A204.1 (cell line): Measurements from ENCODE around the gene CDK14.
A peak's percentile ranks its signal among the peaks of the same experiment; 100 is the strongest.

Experiments
- FAIRE-seq: peaks from 2 replicates; lab custom pipeline; 2012; peaks lifted over from hg19 to GRCh38; lab: Jason Lieb, UNC

Gene CDK14

DNA sequence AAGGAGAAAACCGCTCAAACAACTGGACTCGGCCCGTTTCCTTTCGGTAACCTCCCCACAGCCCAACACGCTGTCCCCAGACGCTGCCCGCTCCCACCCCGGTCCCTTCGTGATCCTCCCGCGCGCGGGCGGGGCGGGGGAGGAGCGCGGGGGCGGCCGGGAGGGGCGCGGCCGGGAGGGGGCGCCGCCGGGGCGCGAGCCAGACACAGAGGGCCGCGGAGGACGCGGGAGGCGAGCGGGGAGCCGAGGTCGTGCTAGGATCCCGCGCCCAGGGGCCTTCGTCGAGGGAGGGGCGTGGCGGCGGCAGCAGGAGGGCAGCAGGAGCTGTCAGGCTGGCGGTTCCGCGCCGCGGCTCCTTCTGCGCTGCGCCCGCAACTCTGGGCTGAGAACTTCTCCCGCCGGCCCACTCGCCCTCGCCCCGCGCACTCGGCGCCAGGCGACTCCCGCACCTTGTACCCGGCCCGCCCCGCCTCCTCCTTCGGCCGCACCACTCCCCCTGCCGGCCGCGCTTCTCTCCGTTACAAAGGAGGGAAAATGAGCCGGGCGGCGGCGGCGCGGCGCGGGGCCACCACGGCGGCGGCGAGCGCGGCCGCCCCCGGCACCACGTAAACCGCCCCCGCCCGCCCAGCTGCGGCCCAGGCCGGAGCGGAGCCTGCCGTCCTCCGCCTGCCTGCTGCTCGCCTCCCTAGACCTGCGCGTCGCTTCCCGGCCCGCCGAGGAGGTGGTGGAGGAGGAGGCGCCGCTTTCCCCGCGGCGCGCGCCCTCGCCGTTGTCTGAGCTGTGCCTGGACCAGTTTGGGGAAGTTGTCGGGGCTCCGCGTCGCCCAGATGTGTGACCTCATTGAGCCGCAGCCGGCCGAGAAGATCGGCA, at the start of gene CDK14:
TSS of gene CDK14 (plus strand) at position 521 of the 870 bp plus-strand sequence. CDS start at position 828, 307 bp downstream.
- FAIRE-seq = no peak

DNA sequence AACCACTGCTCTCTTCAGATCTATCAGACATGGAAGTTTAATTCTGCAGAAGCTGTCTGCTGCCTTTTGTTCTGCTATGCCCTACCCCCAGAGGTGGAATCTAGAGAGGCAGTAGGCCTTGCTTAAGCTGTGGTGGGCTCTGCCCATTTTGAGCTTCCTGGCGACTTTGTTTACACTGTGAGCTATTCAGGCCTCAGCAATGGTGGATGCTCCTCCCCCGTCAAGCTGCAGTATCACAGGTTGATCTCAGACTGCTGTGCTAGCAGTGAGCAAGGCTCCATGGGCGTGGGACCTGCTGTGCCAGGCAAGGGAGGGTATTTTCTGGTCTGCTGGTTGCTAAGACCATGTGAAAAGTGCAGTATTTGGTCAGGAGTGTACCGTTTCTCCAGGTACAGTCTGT, 45.1 kb upstream of the CDK14 start:
- no peak for FAIRE-seq

DNA sequence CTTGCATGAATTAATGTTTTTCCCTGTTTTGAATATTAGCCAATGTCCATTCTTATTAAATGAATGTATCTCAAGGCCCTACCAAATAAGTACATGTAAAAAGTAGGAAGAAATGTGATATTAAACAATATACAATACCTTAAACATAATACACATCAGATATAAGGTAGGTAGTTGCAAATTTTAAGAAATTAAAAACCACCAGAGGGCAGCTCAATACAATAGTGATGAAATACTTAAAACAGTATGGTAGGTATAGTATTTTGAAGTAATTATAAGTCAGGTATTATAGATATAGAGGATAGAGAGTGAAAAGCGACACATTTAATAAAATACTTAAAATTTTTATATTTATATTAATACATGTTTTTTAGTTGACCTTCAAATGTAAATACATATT, 43.6 kb upstream of the CDK14 start:
- peak; percentile 93 for FAIRE-seq

DNA sequence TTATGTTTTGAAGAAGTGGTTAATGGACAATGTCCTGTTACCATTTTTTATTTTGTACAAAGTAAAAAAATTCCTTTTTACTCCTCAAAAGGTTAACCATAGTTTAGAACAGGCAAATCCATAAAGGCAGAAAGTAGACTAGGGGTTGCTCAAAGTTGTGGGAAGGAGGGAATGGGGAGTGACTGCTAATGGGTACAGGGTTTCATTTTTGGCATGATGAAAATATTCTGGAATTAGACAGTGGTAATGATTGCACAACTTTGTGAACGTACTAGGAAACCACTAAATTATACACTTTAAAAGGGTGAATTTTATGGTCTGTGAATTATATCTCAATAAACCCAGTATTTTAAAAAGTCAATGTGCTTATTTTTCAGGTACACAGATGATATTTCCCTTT, 35.4 kb upstream of the CDK14 start:
- no peak for FAIRE-seq

DNA sequence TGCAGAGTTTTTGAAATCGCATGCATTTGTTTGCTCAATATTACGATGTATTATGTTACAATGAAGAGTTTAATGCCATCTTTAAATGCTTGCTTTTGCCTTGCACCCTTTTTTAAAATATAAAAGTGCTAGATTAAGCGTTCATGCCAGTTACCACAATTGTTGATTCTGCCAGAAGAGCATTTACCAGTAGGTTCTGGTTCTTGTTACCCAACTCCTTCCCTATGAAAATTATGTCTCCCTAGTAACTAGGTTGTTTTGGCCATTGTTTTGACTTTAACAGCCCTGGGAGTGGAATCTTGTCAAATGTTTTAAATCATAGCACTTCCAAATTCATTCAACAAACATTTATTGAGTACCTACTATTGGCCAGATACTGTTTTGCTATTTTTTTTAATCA, 32.8 kb upstream of the CDK14 start:
- FAIRE-seq = no peak

DNA sequence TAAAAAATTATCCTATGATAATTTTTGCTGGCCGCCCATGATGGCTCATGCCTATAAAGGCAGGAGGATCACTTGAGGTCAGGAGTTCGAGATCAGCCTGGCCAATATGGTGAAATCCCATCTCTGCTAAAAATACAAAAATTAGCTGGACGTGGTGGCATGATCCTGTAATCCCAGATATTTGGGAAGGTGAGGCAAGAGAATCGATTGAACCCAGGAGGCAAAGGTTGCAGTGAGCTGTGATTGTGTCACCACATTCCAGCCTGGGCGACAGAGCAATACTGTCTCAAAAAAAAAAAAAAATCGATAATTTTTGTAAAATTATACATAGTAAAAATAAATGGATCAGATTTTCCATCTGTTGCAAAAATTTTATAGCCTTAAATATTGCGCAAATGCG, 31.7 kb upstream of the CDK14 start:
- no peak for FAIRE-seq

DNA sequence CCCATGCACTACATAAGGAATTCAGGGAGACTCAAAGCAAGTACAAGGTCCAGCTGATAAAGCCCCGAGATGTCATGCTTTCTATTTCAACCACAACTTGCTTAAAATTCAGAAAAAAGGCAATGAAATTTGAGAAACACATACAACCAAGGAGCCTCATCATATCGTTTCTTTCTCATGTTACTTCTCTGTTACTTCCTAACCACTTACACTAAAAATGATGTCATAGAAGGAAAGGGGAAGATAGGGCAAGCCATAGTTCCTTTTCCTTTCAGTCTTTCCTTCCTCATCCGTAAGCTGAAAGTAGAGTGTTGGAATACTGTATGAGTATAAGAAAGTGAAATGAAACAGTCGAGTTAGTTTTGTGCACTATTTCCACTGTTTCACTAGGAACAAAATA, 27.9 kb upstream of the CDK14 start:
- no peak for FAIRE-seq

DNA sequence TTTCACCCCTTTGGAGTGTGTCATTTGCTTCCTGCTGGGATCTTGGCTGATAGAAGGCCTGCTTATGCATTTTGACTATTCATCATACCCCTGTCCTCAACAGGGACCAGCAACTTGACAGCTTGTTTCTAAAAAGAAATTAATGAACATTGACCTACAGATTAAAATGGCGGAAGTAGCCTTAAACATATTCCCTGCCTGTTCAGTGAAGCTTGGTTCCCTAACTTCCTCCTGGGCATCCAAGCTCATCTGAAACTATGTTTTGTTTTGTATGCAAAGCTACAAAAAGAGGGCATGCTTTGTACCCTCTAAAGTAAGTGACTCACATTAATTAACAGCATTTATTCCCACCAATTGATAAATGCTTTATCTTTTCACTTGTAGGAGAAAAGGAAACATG, 26.8 kb upstream of the CDK14 start:
- FAIRE-seq = no peak

DNA sequence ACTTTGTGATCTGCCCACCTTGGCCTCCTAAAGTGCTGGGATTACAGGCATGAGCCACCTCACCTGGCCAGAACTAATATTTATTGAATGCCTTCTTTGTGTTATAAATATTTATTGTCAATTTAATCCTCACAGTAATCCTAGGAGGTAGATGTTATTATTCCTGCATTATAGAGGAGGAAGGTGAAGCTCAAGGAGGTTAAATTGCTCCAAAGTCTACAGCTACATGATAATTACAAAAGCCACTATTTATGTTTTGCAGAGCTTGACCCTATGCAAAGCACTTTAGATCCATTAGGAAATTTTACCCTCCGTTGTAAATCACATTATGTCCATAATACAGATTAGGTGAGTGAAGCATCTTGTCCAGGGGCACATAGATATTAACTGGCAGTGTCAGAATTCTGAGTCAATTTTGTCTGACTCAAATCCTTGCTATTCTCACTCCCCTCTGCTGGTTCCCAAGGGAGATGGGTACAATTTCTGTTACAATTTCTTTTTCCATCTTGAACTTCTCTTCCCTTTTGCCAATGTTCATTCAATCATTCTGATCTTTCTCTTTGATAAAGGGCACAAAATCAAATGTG, 25.7 kb upstream of the CDK14 start:
- no peak for FAIRE-seq

DNA sequence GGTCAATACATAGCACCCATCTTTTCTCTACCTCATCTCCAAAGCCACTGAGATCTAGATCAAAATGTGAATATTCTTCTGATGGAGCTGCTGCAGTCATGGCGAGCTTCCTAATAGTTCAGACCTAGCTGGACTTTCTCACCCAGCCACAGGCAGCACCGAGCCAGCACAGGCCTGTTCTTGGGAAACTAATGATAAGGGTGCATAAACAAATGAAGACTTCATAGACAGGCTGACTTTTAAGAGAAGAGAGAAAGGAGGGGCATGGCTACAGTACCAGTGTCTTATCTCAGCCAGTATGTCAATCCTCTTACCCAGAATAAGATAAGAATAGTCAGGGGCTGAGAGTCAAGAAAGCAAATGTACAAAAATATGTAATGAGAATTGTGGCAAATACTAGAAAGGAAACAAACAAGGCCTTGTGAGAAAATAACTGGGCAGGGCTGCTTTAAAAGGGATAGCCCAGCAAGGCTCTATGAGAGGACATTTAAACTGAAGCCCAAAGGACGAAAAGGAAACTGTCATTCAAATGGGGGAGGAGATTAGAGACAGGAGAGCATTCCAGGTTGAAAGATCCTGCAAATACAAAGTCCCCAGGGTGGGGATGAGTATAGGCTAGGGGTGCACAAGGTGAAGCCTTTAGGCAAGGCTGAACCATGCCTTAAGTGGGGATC, 21.8 kb upstream of the CDK14 start:
- FAIRE-seq = no peak

DNA sequence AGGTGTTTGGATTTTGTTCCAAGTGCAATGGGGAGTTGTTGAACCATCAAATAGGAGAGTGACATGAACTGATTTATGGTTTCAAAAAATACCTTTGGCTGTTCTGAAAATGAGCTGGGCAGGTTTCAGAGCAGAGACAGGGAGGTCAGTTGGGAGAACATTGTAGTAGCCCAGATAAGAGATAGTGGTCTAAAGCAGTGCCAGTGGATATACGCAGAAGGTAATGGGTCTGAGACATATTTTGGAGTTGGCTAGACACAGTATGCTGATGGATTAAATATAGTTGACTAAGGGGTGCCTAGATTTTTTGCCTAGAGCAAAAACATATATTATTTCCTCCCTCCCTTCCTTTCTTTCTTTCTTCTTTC, 21.3 kb upstream of the CDK14 start:
- FAIRE-seq = no peak

DNA sequence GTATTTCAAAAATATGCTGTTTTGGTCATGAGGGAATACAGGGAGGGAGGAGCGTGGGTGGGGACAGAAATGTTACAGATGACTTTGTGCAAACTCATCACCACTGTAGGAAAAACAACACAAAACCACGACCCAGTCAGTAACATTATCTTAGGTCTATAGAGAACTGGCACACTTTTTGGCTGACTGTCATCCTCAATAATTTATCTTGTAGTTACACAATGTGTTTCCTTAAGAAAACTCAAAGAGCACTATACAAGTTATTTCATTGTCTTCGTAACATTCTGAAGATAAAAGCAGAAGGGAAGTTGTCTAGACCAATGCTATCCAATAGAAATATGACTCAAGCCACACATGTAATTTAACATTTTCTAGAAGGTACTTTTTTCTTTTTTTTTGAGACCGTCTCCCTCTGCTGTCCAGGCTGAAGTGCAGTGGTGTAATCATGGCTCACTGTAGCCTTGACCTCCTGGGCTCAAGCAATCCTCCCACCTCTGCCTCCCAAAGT, 16.9 kb upstream of the CDK14 start:
- no peak for FAIRE-seq

DNA sequence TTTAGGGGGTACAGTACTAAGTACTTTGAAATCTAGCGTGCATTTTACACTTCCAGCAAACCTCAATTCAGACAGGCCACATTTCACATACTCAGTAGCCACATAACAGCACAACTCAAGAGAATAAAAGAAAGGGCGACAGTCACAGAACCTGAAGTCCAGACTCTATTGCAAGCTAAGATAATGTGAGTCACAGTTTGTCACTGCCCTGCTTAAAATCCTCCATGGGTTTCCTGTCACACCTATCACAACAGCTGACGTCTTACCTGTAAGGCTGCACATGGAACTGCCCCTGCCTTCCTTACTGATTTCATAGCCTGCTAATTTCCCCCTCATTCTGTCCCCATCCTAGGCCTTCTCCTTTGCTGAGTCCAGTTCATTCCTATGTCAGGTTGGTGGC, 16.1 kb upstream of the CDK14 start:
- FAIRE-seq = no peak

DNA sequence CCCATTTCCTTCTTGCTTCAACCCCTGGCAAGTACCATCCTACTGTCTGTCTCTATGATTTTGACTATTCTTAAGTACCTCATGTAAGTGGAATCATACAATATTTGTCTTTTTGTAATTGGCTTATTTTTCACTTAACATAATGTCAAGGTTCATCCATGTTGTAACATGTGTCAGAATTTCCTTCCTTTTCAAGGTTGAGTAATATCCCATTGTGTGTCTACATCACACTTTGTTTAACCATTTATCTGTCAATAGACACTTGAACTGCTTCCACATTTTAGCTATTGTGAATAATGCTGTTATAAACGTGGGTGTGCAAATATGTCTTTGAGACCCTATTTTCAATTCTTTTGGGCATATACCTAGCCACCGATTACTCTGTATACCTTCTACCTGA, 14.0 kb upstream of the CDK14 start:
- no peak for FAIRE-seq

DNA sequence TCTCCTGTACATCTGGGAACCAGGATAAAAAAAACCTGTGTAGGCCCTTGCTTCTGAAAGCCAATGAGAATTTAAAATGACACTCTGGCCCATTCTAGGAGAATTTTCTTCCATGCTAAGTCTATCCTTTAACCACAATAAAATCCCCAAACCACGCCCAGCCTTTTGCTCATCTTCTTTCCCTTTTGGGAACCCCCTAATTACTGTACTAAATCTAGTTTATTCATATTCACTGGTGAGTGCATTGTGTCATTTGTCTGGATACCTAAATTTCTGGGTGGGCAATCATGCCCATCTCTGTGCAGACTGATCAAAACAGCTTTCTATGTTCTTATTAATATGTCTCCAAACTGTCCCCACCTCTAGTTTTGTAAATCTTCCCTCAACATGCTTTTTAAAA, 11.7 kb upstream of the CDK14 start:
- no peak for FAIRE-seq

DNA sequence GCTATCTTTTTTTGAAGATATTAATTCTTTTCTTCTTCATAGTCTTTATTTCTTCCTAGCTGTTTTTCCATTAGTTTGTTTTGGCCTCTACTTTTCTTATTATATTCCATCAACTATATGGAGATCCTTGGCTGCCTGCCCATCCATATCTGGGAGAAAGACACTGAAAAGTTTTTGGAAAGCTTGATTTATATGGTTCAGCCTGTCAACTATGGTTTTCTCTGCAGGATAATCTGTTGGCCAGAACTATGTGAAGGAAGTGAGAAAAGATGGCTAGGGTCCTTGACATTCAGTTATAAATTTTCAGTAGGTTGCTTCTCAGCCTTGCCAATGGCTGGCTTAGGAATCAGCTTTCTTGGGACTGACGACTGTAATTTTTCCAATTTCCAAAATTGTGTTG, 10.0 kb upstream of the CDK14 start:
- FAIRE-seq = no peak

DNA sequence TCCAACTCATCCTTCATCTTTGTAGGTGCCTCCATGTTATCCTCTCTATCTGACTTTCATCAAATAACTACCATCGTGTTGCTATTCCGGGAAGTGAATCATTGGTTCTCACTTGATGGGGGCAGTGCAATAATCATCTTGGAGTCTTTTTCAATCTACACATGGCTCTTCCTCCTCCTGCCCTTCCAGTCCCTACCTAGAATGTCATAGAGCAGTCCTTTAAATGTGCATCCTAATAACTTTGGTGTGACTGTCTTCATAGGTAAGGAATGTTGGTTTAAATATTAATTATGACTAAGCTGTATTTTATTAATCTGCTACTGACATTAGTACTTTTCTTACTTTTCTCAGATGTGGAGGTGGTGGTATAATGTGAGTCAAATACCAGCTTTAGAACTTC, 8.4 kb upstream of the CDK14 start:
- no peak for FAIRE-seq

DNA sequence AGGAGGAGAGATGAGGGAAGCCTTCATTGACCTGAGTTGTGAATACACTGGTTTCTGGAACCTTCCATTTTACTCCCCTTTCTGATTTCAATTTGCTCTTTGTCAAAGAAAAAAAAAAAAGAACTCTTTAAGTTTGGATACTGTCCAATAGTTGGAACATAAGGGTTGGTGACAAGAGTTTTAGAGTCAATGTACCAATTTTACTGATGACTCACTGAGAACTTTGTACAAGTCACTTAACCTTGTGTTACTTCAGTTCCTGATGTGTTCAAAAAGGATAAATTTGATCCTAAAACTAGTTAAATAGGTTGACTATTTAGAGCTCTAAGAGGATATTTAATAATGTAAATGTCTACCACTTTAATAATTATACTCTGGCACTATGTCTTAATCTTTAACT, 4.1 kb upstream of the CDK14 start:
- no peak for FAIRE-seq

DNA sequence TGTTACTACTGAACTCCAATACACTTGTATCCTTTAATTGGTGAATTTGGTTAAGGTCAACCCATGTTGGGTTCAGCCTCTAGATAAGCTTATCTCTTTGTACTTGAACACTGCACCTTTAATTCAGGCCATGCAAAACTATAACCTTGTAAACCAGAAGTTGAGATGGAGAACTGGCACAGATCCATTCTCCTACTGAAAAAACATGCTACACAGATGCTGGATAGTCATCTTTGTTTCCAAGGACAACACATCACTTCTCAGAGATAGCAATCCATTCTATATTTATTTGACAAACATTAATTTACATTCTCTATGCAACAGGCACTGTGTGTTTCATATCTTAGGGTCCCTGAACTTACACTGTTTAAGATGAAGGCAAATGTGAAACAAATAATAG, 2.9 kb upstream of the CDK14 start:
- FAIRE-seq = no peak

DNA sequence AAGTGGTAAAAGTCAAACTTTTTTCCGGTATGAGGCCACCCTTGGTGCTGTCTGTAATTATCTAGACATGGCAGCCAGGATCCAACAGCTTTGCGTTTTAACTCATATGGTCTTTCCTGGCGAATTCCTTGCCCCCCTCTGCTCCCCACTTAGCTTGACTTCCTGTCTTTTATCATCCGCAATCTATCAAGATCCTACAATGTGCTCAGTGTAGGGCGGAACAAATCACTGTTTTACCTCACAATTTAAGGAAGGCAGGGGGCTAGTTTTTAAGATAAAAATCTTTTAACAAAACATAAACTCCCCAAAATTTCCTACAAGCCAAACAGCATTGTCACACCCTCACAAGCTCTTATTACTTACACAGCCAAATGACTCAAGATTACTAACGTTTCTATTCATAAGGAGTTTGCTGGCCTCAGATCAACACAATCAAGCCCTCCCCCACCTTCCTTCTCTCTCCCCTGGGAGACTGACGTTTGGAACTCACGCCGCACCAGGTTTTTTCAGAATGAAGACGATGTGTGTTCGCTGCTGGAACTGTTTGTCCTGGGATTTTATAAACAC, 1.3 kb upstream of the CDK14 start:
- no peak for FAIRE-seq

DNA sequence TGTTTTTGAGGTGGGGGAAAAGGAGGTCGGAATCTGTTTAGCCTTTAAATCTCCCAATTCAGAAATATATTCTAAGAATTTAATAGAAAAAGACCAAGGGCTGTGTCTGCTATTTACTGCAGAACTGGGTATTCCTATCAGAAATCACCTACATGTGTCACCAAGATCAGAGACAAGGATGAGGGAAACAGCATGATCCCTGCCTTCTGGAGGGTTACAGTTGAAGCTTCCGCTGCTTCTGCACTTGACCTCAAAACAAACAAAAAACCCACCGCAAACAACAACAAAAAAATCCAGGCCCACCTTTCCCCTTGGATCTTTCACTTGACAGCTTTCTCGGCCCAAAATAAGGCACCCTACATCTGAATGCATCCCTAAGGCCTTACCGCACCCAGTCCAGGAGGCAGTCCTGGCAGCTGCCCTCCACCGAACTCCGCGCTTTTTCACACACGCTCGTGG, 750 bp upstream of the CDK14 start:
- FAIRE-seq = no peak

DNA sequence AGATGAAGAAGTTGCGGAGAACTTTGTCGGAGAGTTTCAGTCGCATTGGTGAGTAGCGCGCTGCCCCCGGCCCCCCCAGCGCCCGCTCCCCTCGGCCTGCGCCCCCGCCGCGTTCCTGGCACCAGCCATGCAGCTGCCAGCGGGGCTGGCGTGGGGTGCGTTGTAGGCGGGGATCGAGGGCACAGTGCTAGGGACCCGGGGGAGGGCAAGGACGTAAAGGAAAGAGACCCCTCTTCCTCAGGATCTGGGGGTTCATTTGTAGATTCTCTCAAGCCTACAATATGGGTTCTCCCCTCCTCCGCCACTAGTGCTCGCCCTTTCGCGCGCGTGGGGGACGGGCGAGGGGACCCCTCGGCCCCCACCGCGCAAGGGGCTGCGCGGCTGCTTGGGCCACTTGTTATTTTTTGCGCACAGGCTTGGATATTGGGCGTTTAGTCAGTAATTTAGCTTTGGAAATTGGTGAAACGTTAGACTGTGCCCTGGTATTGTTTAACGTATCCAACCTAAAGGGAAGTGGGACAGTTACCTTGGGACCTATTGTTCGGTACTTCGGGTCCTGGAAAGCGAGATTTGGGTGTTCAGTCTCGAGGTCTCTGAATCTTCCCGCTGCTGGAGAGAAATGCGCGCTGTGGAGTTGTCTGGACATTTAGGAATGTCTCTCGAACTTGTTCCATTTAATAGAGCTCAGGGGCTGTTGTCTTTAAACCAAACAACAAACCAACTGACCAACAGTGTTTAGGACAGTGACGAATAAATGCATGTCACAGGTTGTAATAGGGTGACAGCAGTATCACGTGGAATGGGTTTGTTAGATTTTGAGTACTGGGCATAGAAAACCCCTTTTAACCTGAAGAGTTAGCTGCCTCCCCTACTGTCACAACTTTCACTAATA, 796 bp downstream of the CDK14 start:
- FAIRE-seq = no peak
